ENCODE data around the gene RAB3A.

Gene RAB3A

DNA sequence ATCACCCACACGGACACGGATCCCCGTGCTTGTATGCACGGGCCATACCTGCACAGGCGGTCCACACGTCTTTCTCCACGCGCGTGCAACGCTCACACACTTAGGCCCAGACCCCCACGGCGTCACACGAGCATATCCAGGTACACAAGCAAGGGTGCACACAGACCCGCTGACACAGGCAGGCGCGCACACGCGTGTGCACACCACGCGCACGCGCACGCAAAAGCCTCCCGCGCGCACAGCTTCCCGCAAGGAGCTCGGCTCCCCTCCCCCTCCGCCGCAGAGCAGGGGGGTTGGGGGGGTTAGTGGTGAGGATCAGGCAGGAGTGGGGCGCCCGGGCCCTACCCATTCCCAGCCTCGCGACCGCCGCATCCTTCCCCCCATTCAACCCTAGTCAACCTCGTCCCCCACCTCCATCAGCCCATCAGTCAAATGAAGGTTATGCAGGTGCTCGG is 407 bp downstream of the RAB3A start:
- no peaks in the 10 kb centered on the region for H3K9me2 ChIP-seq (replicated peaks; ENCODE audit: low read depth, low read length)
- no peaks in the 10 kb centered on the region; the same call in 1 of the 2 replicates for H3F3A ChIP-seq (ENCODE audit: low read depth)
- H3K4me1 ChIP-seq (ENCODE audit: insufficient read depth, low read length, poor library complexity, severe bottlenecking), result peaks cover 12% of the 10 kb centered on the region
- no peaks in the 10 kb centered on the region; the same call in 1 of the 2 replicates for H3K79me2 ChIP-seq (ENCODE audit: insufficient read depth, low read length)
- no peak for TF ChIP-seq CTCF (conservative IDR thresholded peaks at IDR 0.05; ENCODE audit: low read length)
- no peaks in the 10 kb centered on the region for H3K36me3 ChIP-seq (ENCODE audit: insufficient read depth, low read length)
- no peaks in the 10 kb centered on the region for H3K27me3 ChIP-seq (ENCODE audit: insufficient read depth, low read length, poor library complexity, severe bottlenecking)
- peak overlapping the region; percentile 39 for H2AFZ ChIP-seq (ENCODE audit: low read length)
- peak overlapping the region; percentile 77 for H3K4me3 ChIP-seq (ENCODE audit: low read length, poor library complexity, severe bottlenecking)
- peak overlapping the region; percentile 57 for H3K9ac ChIP-seq (ENCODE audit: low read depth, low read length, poor library complexity, severe bottlenecking)
- no peaks in the 10 kb centered on the region for H4K20me1 ChIP-seq (ENCODE audit: insufficient read depth, low read length, poor library complexity, severe bottlenecking)
- peak overlapping the region; percentile 88 for H3K4me2 ChIP-seq (ENCODE audit: low read depth, low read length, poor library complexity, severe bottlenecking)
- no peaks in the 10 kb centered on the region for H3K9me3 ChIP-seq (ENCODE audit: insufficient read depth, low read depth, low read length)

GRCh38 chr19:18202778-18203407 is 949 bp downstream of the RAB3A start:
- Histone ChIP-seq H3K36me3 (ENCODE audit: insufficient read depth, low read length) (no peaks in the 10 kb centered on the region), H3K79me2 (ENCODE audit: insufficient read depth, low read length) (no peaks in the 10 kb centered on the region; the same call in 1 of the 2 replicates), H4K20me1 (ENCODE audit: insufficient read depth, low read length, poor library complexity, severe bottlenecking) (no peaks in the 10 kb centered on the region), H3K4me3 (ENCODE audit: low read length, poor library complexity, severe bottlenecking) (peak overlapping the region; percentile 77), H2AFZ (ENCODE audit: low read length) (peak overlapping the region; percentile 39), H3K4me2 (ENCODE audit: low read depth, low read length, poor library complexity, severe bottlenecking) (peak overlapping the region; percentile 88), H3K9me3 (ENCODE audit: insufficient read depth, low read depth, low read length) (no peaks in the 10 kb centered on the region), H3K9me2 (replicated peaks; ENCODE audit: low read depth, low read length) (no peaks in the 10 kb centered on the region), H3K4me1 (ENCODE audit: insufficient read depth, low read length, poor library complexity, severe bottlenecking) (peaks cover 12% of the 10 kb centered on the region), H3K9ac (ENCODE audit: low read depth, low read length, poor library complexity, severe bottlenecking) (peak overlapping the region; percentile 57), H3F3A (ENCODE audit: low read depth) (no peaks in the 10 kb centered on the region; the same call in 1 of the 2 replicates), H3K27me3 (ENCODE audit: insufficient read depth, low read length, poor library complexity, severe bottlenecking) (no peaks in the 10 kb centered on the region)
- TF ChIP-seq CTCF (conservative IDR thresholded peaks at IDR 0.05; ENCODE audit: low read length) (peak; percentile 64), EZH2phosphoT487 (IDR thresholded peaks at IDR 0.05; ENCODE audit: borderline replicate concordance) (no peak)

DNA sequence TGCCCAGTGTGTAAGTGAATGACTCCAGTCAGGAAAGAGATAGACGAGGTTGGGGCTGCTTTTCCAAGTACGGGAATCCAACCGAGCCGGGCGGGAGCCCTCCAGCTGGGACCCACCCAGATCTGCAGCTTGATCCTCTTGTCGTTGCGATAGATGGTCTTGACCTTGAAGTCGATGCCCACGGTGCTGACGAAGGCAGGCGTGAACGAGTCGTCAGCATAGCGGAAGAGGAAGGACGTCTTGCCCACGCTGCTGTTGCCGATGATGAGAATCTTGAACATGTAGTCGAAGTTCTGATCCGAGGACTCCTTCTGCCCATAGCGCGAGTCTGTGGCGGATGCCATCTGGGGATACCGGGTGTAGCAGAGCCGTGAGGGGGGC is 1.5 kb downstream of the RAB3A start:
- Histone ChIP-seq H3K79me2 (ENCODE audit: insufficient read depth, low read length) (no peaks in the 10 kb centered on the region; the same call in 1 of the 2 replicates), H3K9me2 (replicated peaks; ENCODE audit: low read depth, low read length) (no peaks in the 10 kb centered on the region), H3K36me3 (ENCODE audit: insufficient read depth, low read length) (no peaks in the 10 kb centered on the region), H3K4me2 (ENCODE audit: low read depth, low read length, poor library complexity, severe bottlenecking) (peak overlapping the region; percentile 88), H3K4me3 (ENCODE audit: low read length, poor library complexity, severe bottlenecking) (peak overlapping the region; percentile 77), H2AFZ (ENCODE audit: low read length) (no peak overlapping the region; the same call in 1 of the 2 replicates), H3K9ac (ENCODE audit: low read depth, low read length, poor library complexity, severe bottlenecking) (peak overlapping the region; percentile 57), H4K20me1 (ENCODE audit: insufficient read depth, low read length, poor library complexity, severe bottlenecking) (no peaks in the 10 kb centered on the region), H3K27me3 (ENCODE audit: insufficient read depth, low read length, poor library complexity, severe bottlenecking) (no peaks in the 10 kb centered on the region), H3K9me3 (ENCODE audit: insufficient read depth, low read depth, low read length) (no peaks in the 10 kb centered on the region), H3K4me1 (ENCODE audit: insufficient read depth, low read length, poor library complexity, severe bottlenecking) (peaks cover 12% of the 10 kb centered on the region), H3F3A (ENCODE audit: low read depth) (no peaks in the 10 kb centered on the region)
- no peak for TF ChIP-seq EZH2phosphoT487 (IDR thresholded peaks at IDR 0.05; ENCODE audit: borderline replicate concordance)
- no peak for TF ChIP-seq CTCF (conservative IDR thresholded peaks at IDR 0.05; ENCODE audit: low read length)
